Psoas muscle (tissue), 8 donors: ENCODE results near the gene GLI3. TPM values are rescaled to one million over a fixed set of nuclear protein-coding genes. Genes with fewer than 3 reads are reported as not detected.
A peak's percentile ranks its signal among the peaks of the same experiment; 100 is the strongest.

Experiments
- ATAC-seq, 4 donors: fragments of 200-7000 bp; cut with Tn5 transposase; one replicate each; pipeline ENCODE4 v1.9.1; 2020; ENCODE audit warnings: moderate library complexity in 3 of 4, mild to moderate bottlenecking in 2 of 4
- DNase-seq, 2 donors: peaks; one replicate each; pipeline ENCODE4 v3.0.0-alpha.2; 2020
- H3K27ac ChIP-seq: fragments of 200-600 bp; one replicate; pipeline ENCODE4 v1.8.0; 2022
- H3K27me3 ChIP-seq, 3 donors: fragments of 200-600 bp in 1 of 3; one replicate each; pipeline versions ENCODE4 v1.6.1 to v1.8.0; 2013 to 2022; ENCODE audit warnings: low read length in 2 of 3, mild to moderate bottlenecking in 2 of 3, moderate library complexity in 1 of 3; ENCODE audit not compliant: insufficient read depth in 3 of 3
- H3K36me3 ChIP-seq, 2 donors: fragments of 200-600 bp in 1 of 2; one replicate each; pipeline versions ENCODE4 v1.6.1 to v1.8.0; 2013 to 2022; ENCODE audit warnings: low read depth in 1 of 2, mild to moderate bottlenecking in 1 of 2, moderate library complexity in 1 of 2; ENCODE audit not compliant: insufficient read depth in 1 of 2
- H3K4me1 ChIP-seq: fragments of 200-600 bp; one replicate; pipeline ENCODE4 v1.8.0; 2022
- H3K4me3 ChIP-seq: fragments of 200-600 bp; one replicate; pipeline ENCODE4 v1.8.0; 2022; ENCODE audit warnings: mild to moderate bottlenecking
- H3K9me3 ChIP-seq: fragments of 200-600 bp; one replicate; pipeline ENCODE4 v1.8.0; 2022
- CTCF ChIP-seq: fragments of 200-600 bp; IDR thresholded peaks from one replicate; pipeline ENCODE4 v1.8.0; 2022; ENCODE audit warnings: antibody characterized with exemption
- WGBS, 3 donors: extraction: QIAGEN DNeasy Blood & Tissue Kit; methylation state at CpG; one replicate each; pipeline versions ENCODE4 v1.1.6 to v1.1.7; 2013; 5-methylcytosine and 5-hydroxymethylcytosine counted together
- intact Hi-C, 2 donors: fragments of 100-400 bp; cut with DNase I; formaldehyde crosslinking; loops; one replicate each; pipeline versions ENCODE4 v1.11.0 to v1.14.2; 2022
- polyA plus RNA-seq, 3 donors: library from polyadenylated mRNA; stranded (reverse); fragments of 200-250 nt; gene quantifications; one replicate each; pipeline ENCODE4 v1.2.3, GENCODE V29; 2013
- total RNA-seq, 4 donors: library from RNA; stranded (reverse); fragmentation: NEBNext Ultra II Directional in 2 of 4; extraction: Animal tissue kit (Norgen Biotek cat#: 25700) in 2 of 4; gene quantifications; one replicate each; pipeline versions ENCODE4 v1.2.1 to v1.2.4, GENCODE V29; 2021 to 2023
- donor health status: healthy with polysubstance abuse.
- donor health status: DM: no; HTN: no; CAD: no; lungs with moderate emphysema.
- donor health status: Bipolar disorder and iron deficiency.
- donor health status: healthy.
- donor health status: DM: yes; HTN: yes; CAD: no.
- donor health status: DM: no; HTN: no; CAD: no.
- donor health status: DM: no; HTN: no; CAD: no.
- donor health status: DM: yes; HTN: yes; CAD: no.

Gene GLI3
- total and polyA plus RNA-seq, 7 donors = 0.24 to 4.9 (median 3.2) TPM

GRCh38 chr7:42232275-42232674, 4.7 kb downstream of the GLI3 start:
- ATAC-seq = no peak
- Histone ChIP-seq H3K27me3 (peaks cover 0 to 15% (median 0%) of the 10 kb centered on the region in 3 donors), H3K4me1 (peaks cover 9% of the 10 kb centered on the region), H3K4me3 (no peak overlapping the region), H3K36me3 (no peaks in the 10 kb centered on the region), H3K27ac (no peak overlapping the region), H3K9me3 (no peaks in the 10 kb centered on the region)
- peak in 1 of 2 donors; percentile 42 for DNase-seq
- intact Hi-C loops = loop anchor here in 1 of 2 donors (10.0 kb wide), 1 partner anchor 257 kb away; no protein-coding TSS in a partner anchor
- WGBS, 3 donors = 66 to 69% (median 69%) methylated on average over 4 of the region's 4 CpGs
- no peak for TF ChIP-seq CTCF

- no peak for TF ChIP-seq CTCF
- ATAC-seq = no peak
- WGBS, 3 donors = 86 to 93% (median 92%) methylated on average over 1 of the region's 1 CpG
- H3K27ac ChIP-seq = no peak overlapping the region
- no peaks in the 10 kb centered on the region for H3K9me3 ChIP-seq
- DNase-seq = no peak
- H3K4me3 ChIP-seq = no peak overlapping the region
- H3K27me3 ChIP-seq = peaks cover 0 to 18% (median 0%) of the 10 kb centered on the region in 3 donors
- intact Hi-C loops = loop anchor here in 1 of 2 donors (2.0 to 10.0 kb wide), 2 partner anchors 20 to 256 kb away; no protein-coding TSS in a partner anchor
- no peaks in the 10 kb centered on the region for H3K36me3 ChIP-seq
- peaks cover 9% of the 10 kb centered on the region for H3K4me1 ChIP-seq
Measured at GRCh38 chr7:42231043-42231787, 5.8 kb downstream of the GLI3 start.

GRCh38 chr7:42227936-42228591, 8.9 kb downstream of the GLI3 start:
- no peak overlapping the region for H3K27ac ChIP-seq
- DNase-seq (peak; percentile 51 to 65), ATAC-seq (peak in 3 of 4 donors; percentile 44 to 67 (median 52))
- peak overlapping the region; percentile 51 for H3K4me3 ChIP-seq
- TF ChIP-seq CTCF = no peak
- 29 to 40% (median 37%) methylated on average over 51 of the region's 51 CpGs for WGBS, 3 donors
- peaks cover 3% of the 10 kb centered on the region for H3K4me1 ChIP-seq
- no peaks in the 10 kb centered on the region for H3K9me3 ChIP-seq
- H3K27me3 ChIP-seq = peaks cover 0 to 18% (median 0%) of the 10 kb centered on the region in 3 donors
- intact Hi-C loops = no loop called here
- H3K36me3 ChIP-seq = no peaks in the 10 kb centered on the region

GRCh38 chr7:42227541-42227935, 9.5 kb downstream of the GLI3 start:
- ATAC-seq (no peak), DNase-seq (no peak)
- H3K9me3 ChIP-seq = no peaks in the 10 kb centered on the region
- no peak overlapping the region for H3K27ac ChIP-seq
- intact Hi-C loops = no loop called here
- WGBS, 3 donors = 71 to 78% (median 74%) methylated on average over 13 of the region's 13 CpGs
- H3K4me1 ChIP-seq = peaks cover 3% of the 10 kb centered on the region
- TF ChIP-seq CTCF = no peak
- H3K36me3 ChIP-seq = no peaks in the 10 kb centered on the region
- H3K27me3 ChIP-seq = peaks cover 0 to 18% (median 0%) of the 10 kb centered on the region in 3 donors
- peak overlapping the region; percentile 51 for H3K4me3 ChIP-seq
